ENCODE measurements around the gene CEP192. TPM values are rescaled to one million over a fixed set of nuclear protein-coding genes. Genes with fewer than 3 reads are reported as not detected.

The CEP192 gene
- total and polyA plus RNA-seq, 4 donors: 2.5 to 32.4 (median 10.9) TPM

DNA sequence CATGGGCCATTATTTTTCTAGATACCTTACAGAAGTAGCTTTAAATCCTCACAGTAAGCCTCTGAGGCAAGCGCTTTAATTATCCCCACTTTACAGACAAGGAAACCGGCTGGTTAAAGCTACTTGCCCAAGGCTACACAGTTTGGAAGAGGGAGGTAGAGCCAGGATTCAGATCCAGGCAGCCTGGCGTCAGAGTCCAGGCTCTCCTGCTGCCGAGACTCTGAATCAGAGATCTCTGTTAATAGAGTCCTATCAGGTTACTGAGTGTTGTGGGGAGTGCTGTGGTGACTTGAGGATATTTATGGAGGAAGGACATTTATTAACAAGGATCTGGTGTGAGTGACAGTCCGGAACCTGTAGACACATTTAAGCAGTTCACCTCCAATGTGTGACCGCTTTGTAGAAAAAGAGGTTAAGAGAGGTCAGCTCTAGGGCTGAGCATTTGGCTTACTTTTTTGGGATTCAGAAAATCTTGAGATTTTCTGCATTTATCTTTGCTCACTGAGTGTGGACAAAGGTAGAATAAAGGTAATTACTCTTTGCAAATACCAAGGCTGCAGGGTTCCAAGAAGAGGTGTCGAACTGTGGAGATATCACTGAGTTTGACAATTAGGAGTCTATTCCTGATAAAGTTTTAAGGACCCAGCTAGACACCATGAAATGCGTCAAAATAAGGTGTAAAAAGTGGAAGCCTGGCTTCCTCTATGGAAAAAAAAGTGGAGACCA is 1.6 kb upstream of the CEP192 start:
- TF ChIP-seq, protein P1, sequence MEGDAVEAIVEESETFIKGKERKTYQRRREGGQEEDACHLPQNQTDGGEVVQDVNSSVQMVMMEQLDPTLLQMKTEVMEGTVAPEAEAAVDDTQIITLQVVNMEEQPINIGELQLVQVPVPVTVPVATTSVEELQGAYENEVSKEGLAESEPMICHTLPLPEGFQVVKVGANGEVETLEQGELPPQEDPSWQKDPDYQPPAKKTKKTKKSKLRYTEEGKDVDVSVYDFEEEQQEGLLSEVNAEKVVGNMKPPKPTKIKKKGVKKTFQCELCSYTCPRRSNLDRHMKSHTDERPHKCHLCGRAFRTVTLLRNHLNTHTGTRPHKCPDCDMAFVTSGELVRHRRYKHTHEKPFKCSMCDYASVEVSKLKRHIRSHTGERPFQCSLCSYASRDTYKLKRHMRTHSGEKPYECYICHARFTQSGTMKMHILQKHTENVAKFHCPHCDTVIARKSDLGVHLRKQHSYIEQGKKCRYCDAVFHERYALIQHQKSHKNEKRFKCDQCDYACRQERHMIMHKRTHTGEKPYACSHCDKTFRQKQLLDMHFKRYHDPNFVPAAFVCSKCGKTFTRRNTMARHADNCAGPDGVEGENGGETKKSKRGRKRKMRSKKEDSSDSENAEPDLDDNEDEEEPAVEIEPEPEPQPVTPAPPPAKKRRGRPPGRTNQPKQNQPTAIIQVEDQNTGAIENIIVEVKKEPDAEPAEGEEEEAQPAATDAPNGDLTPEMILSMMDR (IDR thresholded peaks at IDR 0.05; ENCODE audit: low read depth, low read length, missing input control): no peak
- TF ChIP-seq, protein P2, sequence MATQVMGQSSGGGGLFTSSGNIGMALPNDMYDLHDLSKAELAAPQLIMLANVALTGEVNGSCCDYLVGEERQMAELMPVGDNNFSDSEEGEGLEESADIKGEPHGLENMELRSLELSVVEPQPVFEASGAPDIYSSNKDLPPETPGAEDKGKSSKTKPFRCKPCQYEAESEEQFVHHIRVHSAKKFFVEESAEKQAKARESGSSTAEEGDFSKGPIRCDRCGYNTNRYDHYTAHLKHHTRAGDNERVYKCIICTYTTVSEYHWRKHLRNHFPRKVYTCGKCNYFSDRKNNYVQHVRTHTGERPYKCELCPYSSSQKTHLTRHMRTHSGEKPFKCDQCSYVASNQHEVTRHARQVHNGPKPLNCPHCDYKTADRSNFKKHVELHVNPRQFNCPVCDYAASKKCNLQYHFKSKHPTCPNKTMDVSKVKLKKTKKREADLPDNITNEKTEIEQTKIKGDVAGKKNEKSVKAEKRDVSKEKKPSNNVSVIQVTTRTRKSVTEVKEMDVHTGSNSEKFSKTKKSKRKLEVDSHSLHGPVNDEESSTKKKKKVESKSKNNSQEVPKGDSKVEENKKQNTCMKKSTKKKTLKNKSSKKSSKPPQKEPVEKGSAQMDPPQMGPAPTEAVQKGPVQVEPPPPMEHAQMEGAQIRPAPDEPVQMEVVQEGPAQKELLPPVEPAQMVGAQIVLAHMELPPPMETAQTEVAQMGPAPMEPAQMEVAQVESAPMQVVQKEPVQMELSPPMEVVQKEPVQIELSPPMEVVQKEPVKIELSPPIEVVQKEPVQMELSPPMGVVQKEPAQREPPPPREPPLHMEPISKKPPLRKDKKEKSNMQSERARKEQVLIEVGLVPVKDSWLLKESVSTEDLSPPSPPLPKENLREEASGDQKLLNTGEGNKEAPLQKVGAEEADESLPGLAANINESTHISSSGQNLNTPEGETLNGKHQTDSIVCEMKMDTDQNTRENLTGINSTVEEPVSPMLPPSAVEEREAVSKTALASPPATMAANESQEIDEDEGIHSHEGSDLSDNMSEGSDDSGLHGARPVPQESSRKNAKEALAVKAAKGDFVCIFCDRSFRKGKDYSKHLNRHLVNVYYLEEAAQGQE (IDR thresholded peaks at IDR 0.05): no peak
- TF ChIP-seq HNF4G (IDR thresholded peaks at IDR 0.05): no peak
- TF ChIP-seq JUND (IDR thresholded peaks at IDR 0.05): no peak
- no peak for TF ChIP-seq HNF4A (conservative IDR thresholded peaks at IDR 0.05)
- no peak for TF ChIP-seq NR2F2 (IDR thresholded peaks at IDR 0.05)
- no peak for TF ChIP-seq EGR1 (IDR thresholded peaks at IDR 0.05; ENCODE audit: low read depth in 2 of 2)
- TF ChIP-seq, protein P3, sequence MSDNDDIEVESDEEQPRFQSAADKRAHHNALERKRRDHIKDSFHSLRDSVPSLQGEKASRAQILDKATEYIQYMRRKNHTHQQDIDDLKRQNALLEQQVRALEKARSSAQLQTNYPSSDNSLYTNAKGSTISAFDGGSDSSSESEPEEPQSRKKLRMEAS (IDR thresholded peaks at IDR 0.05): no peak
- TF ChIP-seq FOXA2 (IDR thresholded peaks at IDR 0.05): no peak
- no peak for TF ChIP-seq GABPA (IDR thresholded peaks at IDR 0.05 in 1 of 2, conservative IDR thresholded peaks at IDR 0.05 in 1 of 2)
- TF ChIP-seq, protein P4, sequence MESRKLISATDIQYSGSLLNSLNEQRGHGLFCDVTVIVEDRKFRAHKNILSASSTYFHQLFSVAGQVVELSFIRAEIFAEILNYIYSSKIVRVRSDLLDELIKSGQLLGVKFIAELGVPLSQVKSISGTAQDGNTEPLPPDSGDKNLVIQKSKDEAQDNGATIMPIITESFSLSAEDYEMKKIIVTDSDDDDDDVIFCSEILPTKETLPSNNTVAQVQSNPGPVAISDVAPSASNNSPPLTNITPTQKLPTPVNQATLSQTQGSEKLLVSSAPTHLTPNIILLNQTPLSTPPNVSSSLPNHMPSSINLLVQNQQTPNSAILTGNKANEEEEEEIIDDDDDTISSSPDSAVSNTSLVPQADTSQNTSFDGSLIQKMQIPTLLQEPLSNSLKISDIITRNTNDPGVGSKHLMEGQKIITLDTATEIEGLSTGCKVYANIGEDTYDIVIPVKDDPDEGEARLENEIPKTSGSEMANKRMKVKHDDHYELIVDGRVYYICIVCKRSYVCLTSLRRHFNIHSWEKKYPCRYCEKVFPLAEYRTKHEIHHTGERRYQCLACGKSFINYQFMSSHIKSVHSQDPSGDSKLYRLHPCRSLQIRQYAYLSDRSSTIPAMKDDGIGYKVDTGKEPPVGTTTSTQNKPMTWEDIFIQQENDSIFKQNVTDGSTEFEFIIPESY (IDR thresholded peaks at IDR 0.05): no peak
- TF ChIP-seq, protein P5, sequence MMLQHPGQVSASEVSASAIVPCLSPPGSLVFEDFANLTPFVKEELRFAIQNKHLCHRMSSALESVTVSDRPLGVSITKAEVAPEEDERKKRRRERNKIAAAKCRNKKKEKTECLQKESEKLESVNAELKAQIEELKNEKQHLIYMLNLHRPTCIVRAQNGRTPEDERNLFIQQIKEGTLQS (IDR thresholded peaks at IDR 0.05): no peak
- no peak for TF ChIP-seq TAF1 (conservative IDR thresholded peaks at IDR 0.05)
- Histone ChIP-seq H3K27ac (ENCODE audit: low read depth in 1 of 2, low read length in 2 of 2) (no peak overlapping the region), H3K9ac (ENCODE audit: low read depth in 1 of 2, low read length in 2 of 2) (no peak overlapping the region), H3K9me3 (ENCODE audit: control insufficient read depth in 4 of 4, low read length in 3 of 4) (no peaks in the 10 kb centered on the region), H3K36me3 (ENCODE audit: control insufficient read depth in 4 of 4, insufficient read depth in 3 of 4, low read depth in 1 of 4, low read length in 3 of 4) (peaks cover 0 to 5% (median 4%) of the 10 kb centered on the region in 4 donors), H3K27me3 (ENCODE audit: control insufficient read depth in 4 of 4, insufficient read depth in 4 of 4, low read length in 3 of 4) (no peaks in the 10 kb centered on the region), H3K4me1 (ENCODE audit: control insufficient read depth in 4 of 4, insufficient read depth in 4 of 4, low read length in 3 of 4) (peaks cover 0 to 18% (median 12%) of the 10 kb centered on the region in 4 donors), H3K4me3 (ENCODE audit: low read depth in 1 of 3, low read length in 3 of 3) (no peak overlapping the region)
- 95% methylated on average over 8 of the region's 8 CpGs for WGBS
- DNase-seq (ENCODE audit: low spot score): no peak

DNA sequence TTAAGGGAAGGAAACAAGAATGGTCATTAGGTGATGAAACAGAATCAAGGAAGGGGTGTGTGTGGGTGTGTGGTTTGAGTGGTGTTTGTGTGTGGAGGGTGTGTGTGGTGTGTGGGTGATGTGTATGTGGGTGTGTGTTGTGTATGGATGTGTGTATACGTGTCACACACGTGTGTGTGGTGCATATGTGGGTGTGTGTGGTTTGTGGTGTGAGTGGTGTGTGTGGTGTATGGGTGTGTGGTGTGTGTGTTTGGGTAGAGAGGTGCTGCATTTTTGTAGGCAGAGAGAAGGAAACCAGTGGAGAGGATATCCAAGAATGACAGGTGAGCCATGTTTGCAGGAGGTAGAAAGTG is 1.1 kb upstream of the CEP192 start:
- Histone ChIP-seq H3K9ac (ENCODE audit: low read depth in 1 of 2, low read length in 2 of 2) (no peak overlapping the region), H3K27ac (ENCODE audit: low read depth in 1 of 2, low read length in 2 of 2) (no peak overlapping the region), H3K9me3 (ENCODE audit: control insufficient read depth in 4 of 4, low read length in 3 of 4) (no peaks in the 10 kb centered on the region), H3K4me1 (ENCODE audit: control insufficient read depth in 4 of 4, insufficient read depth in 4 of 4, low read length in 3 of 4) (peaks cover 0 to 18% (median 12%) of the 10 kb centered on the region in 4 donors), H3K27me3 (ENCODE audit: control insufficient read depth in 4 of 4, insufficient read depth in 4 of 4, low read length in 3 of 4) (no peaks in the 10 kb centered on the region), H3K36me3 (ENCODE audit: control insufficient read depth in 4 of 4, insufficient read depth in 3 of 4, low read depth in 1 of 4, low read length in 3 of 4) (peaks cover 0 to 3% (median 2%) of the 10 kb centered on the region in 4 donors), H3K4me3 (ENCODE audit: low read depth in 1 of 3, low read length in 3 of 3) (no peak overlapping the region)
- WGBS: 52% methylated on average over 2 of the region's 2 CpGs
- DNase-seq (ENCODE audit: low spot score): no peak
- TF ChIP-seq HNF4G (IDR thresholded peaks at IDR 0.05) (no peak), FOXA2 (IDR thresholded peaks at IDR 0.05) (no peak), RAD21 (IDR thresholded peaks at IDR 0.05) (no peak), RXRA (IDR thresholded peaks at IDR 0.05) (no peak), YY1 (IDR thresholded peaks at IDR 0.05) (no peak), HNF4A (conservative IDR thresholded peaks at IDR 0.05) (no peak), EGR1 (IDR thresholded peaks at IDR 0.05; ENCODE audit: low read depth in 2 of 2) (no peak), JUND (IDR thresholded peaks at IDR 0.05) (no peak), SP1 (IDR thresholded peaks at IDR 0.05) (no peak)
- TF ChIP-seq, protein P1 (IDR thresholded peaks at IDR 0.05; ENCODE audit: low read depth, low read length, missing input control): no peak
- TF ChIP-seq, protein P4 (IDR thresholded peaks at IDR 0.05): no peak
- TF ChIP-seq, protein P3 (IDR thresholded peaks at IDR 0.05): no peak

Data from liver (tissue), 9 donors.